ENCODE data around the gene LAYN. TPM values are rescaled to one million over a fixed set of nuclear protein-coding genes. Genes with fewer than 3 reads are reported as not detected.

LAYN gene
- total RNA-seq, 4 donors from 2014 or later: 36.4 to 64.5 (median 49.3) TPM

DNA sequence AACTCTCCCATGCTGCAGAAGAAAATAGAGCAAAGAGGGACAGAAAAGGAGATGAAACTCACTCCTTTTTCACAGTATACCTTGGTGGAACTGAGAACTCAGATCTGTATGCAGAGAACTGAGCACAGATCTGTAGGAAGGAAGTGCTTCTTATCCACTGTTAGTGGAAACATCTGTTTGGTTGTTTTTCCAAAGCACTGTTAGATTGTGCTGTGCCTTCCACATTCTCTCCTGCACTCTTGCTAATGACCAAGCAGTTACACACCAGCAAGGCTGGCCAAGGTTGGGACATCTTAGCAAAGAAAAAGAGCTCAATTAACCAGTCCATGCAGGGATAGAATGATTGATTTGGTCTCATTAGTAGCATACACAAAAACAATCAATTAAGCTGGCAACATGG, 41.6 kb downstream of the LAYN start:
- no peaks in the 10 kb centered on the region for H3K36me3 ChIP-seq
- no peaks in the 10 kb centered on the region for H3K4me1 ChIP-seq
- H3K4me3 ChIP-seq (replicated peaks in 1 of 3): no peak overlapping the region
- TF ChIP-seq, protein P1, sequence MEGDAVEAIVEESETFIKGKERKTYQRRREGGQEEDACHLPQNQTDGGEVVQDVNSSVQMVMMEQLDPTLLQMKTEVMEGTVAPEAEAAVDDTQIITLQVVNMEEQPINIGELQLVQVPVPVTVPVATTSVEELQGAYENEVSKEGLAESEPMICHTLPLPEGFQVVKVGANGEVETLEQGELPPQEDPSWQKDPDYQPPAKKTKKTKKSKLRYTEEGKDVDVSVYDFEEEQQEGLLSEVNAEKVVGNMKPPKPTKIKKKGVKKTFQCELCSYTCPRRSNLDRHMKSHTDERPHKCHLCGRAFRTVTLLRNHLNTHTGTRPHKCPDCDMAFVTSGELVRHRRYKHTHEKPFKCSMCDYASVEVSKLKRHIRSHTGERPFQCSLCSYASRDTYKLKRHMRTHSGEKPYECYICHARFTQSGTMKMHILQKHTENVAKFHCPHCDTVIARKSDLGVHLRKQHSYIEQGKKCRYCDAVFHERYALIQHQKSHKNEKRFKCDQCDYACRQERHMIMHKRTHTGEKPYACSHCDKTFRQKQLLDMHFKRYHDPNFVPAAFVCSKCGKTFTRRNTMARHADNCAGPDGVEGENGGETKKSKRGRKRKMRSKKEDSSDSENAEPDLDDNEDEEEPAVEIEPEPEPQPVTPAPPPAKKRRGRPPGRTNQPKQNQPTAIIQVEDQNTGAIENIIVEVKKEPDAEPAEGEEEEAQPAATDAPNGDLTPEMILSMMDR (IDR thresholded peaks at IDR 0.05): no peak
- no peak for TF ChIP-seq POLR2A (IDR thresholded peaks at IDR 0.05)
- H3K27ac ChIP-seq: no peak overlapping the region
- no peaks in the 10 kb centered on the region for H3K9me3 ChIP-seq
- no peaks in the 10 kb centered on the region for H3K27me3 ChIP-seq
- no peak for DNase-seq
- intact Hi-C loops (cut with DNase I): no loop called here

GRCh38 chr11:111582881-111583280, 42.4 kb downstream of the LAYN start:
- intact Hi-C loops (cut with DNase I): no loop called here
- 61 to 74% methylated on average over 4 of the region's 4 CpGs for WGBS, 2 donors
- Histone ChIP-seq H3K27me3 (no peaks in the 10 kb centered on the region), H3K27ac (no peak overlapping the region), H3K4me1 (no peaks in the 10 kb centered on the region), H3K9me3 (no peaks in the 10 kb centered on the region), H3K4me3 (replicated peaks in 1 of 3) (no peak overlapping the region), H3K36me3 (no peaks in the 10 kb centered on the region)
- DNase-seq: no peak
- TF ChIP-seq, protein P1 (IDR thresholded peaks at IDR 0.05): no peak
- TF ChIP-seq POLR2A (IDR thresholded peaks at IDR 0.05): no peak

DNA sequence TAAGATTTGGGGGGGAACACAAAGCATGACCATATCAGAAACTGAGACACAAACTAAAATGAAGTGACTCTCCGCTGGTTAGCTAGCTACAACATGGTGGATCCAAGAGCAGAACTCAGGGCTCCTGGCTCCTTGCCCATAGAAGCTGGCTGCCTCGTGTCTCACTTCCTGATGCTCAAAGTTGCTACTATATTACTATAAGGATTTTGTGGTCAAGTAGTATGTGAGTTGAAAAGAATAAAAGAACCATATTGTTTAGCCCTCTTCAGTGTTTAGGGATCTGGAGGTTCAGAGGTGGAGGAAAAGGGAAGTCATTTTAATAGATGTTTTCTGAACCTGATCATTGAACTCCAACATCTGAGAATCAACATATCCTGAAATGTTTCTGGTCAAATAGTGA, 44.9 kb downstream of the LAYN start:
- no peaks in the 10 kb centered on the region for H3K36me3 ChIP-seq

DNA sequence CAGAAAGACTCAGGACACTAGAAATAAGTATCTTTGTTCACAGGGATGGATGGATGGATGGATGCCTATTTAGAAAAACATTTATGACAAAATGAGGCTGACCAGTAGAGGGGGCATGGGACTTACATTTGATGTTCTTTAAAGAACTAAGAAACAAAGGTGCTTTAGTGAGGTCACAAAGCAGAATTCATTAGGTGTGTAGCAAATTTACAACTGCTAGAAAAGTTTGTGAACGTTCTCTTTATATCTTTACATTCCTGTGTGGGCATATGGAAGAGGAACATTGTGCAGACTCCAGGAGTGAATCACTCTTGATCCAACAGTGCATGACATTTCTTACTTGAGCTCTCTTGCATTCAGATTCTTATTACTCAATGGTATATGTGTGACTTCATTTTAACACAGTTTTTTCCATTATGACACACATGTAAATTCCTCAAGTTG, 45.9 kb downstream of the LAYN start:
- 18 to 24% methylated on average over 1 of the region's 1 CpG for WGBS, 2 donors
- Histone ChIP-seq H3K27me3 (no peaks in the 10 kb centered on the region), H3K9me3 (no peaks in the 10 kb centered on the region), H3K27ac (no peak overlapping the region), H3K4me1 (no peaks in the 10 kb centered on the region), H3K4me3 (replicated peaks in 1 of 3) (no peak overlapping the region), H3K36me3 (no peaks in the 10 kb centered on the region)
- DNase-seq: peak in 1 of 2 donors; percentile 19
- intact Hi-C loops (cut with DNase I): no loop called here
- TF ChIP-seq POLR2A (IDR thresholded peaks at IDR 0.05): no peak
- TF ChIP-seq, protein P1 (IDR thresholded peaks at IDR 0.05): peak; percentile 10 to 65 (median 52)

More for the DNA sequence above, 44.9 kb downstream of the LAYN start:
- no peak for DNase-seq
- no peaks in the 10 kb centered on the region for H3K27me3 ChIP-seq
- H3K4me3 ChIP-seq (replicated peaks in 1 of 3): no peak overlapping the region
- 48 to 54% methylated on average over 2 of the region's 2 CpGs for WGBS, 2 donors
- H3K4me1 ChIP-seq: no peaks in the 10 kb centered on the region
- intact Hi-C loops (cut with DNase I): no loop called here
- H3K9me3 ChIP-seq: no peaks in the 10 kb centered on the region
- no peak overlapping the region for H3K27ac ChIP-seq
- TF ChIP-seq, protein P1 (IDR thresholded peaks at IDR 0.05): no peak
- TF ChIP-seq POLR2A (IDR thresholded peaks at IDR 0.05): no peak

- no peaks in the 10 kb centered on the region for H3K9me3 ChIP-seq
- no peak for DNase-seq
- H3K27me3 ChIP-seq: no peaks in the 10 kb centered on the region
- no peaks in the 10 kb centered on the region for H3K36me3 ChIP-seq
- intact Hi-C loops (cut with DNase I): no loop called here
- WGBS, 2 donors: 87 to 89% methylated on average over 2 of the region's 2 CpGs
- H3K4me3 ChIP-seq (replicated peaks in 1 of 3): no peak overlapping the region
- TF ChIP-seq, protein P1 (IDR thresholded peaks at IDR 0.05): no peak
- no peak for TF ChIP-seq POLR2A (IDR thresholded peaks at IDR 0.05)
- H3K27ac ChIP-seq: no peak overlapping the region
- no peaks in the 10 kb centered on the region for H3K4me1 ChIP-seq
Measured at GRCh38 chr11:111589114-111589513, 48.6 kb downstream of the LAYN start.
